Cardiac muscle cell (in vitro differentiated cells and primary cell): Measurements from ENCODE around the gene APOL3. TPM values are rescaled to one million over a fixed set of nuclear protein-coding genes. Genes with fewer than 3 reads are reported as not detected.
"Not testable (repeated sequence)": the region's sequence is repeated elsewhere in the genome, so short reads cannot be mapped to it uniquely, and the experiment has no call there.

ENCODE experiments used
- DNase-seq, 2 donors: peaks; one replicate each; pipeline versions ENCODE4 v3.0.0 to v3.0.0-alpha.2; 2010 to 2017; ENCODE audit warnings: low read depth in 1 of 2, low spot score in 1 of 2
- H3K27ac ChIP-seq: fragments of 200-600 bp; sonication (generic); 2 replicates; pipeline ENCODE4 v1.5.1; 2016
- H3K27me3 ChIP-seq: fragments of 200-600 bp; sonication (generic); 2 replicates; pipeline ENCODE4 v1.6.0; 2016; ENCODE audit warnings: control low read depth
- H3K36me3 ChIP-seq: fragments of 200-600 bp; sonication (generic); 2 replicates; pipeline ENCODE4 v1.5.1; 2016; ENCODE audit warnings: control low read depth
- H3K4me1 ChIP-seq: fragments of 200-600 bp; sonication (generic); 2 replicates; pipeline ENCODE4 v1.8.1; 2017; ENCODE audit warnings: low read depth, mild to moderate bottlenecking, mixed run types
- H3K4me3 ChIP-seq: fragments of 200-600 bp; sonication (generic); 2 replicates; pipeline ENCODE4 v1.5.1; 2016; ENCODE audit warnings: mild to moderate bottlenecking
- H3K9me3 ChIP-seq: fragments of 200-600 bp; sonication (generic); 2 replicates; pipeline ENCODE4 v1.5.1; 2017; ENCODE audit warnings: low read depth, mild to moderate bottlenecking, control low read depth
- CTCF ChIP-seq: IDR thresholded peaks from 2 replicates; pipeline ENCODE4 v1.5.1; 2012; ENCODE audit warnings: low read depth, mild to moderate bottlenecking, low read length
- polyA plus RNA-seq: library from polyadenylated mRNA; unstranded; fragments of >200 nt; fragmentation: Nextera tagmentation; extraction: Ambion mirVana; gene quantifications from 2 replicates; pipeline ENCODE4 v1.2.1, GENCODE V29; 2016
- total RNA-seq: library from RNA; depleted of rRNA; stranded (reverse); fragments of >200 nt; gene quantifications from 2 replicates; pipeline ENCODE4 v1.2.3, GENCODE V29; 2016

Gene APOL3
- total and polyA plus RNA-seq, 2 experiments from 2014 or later = not detected

DNA sequence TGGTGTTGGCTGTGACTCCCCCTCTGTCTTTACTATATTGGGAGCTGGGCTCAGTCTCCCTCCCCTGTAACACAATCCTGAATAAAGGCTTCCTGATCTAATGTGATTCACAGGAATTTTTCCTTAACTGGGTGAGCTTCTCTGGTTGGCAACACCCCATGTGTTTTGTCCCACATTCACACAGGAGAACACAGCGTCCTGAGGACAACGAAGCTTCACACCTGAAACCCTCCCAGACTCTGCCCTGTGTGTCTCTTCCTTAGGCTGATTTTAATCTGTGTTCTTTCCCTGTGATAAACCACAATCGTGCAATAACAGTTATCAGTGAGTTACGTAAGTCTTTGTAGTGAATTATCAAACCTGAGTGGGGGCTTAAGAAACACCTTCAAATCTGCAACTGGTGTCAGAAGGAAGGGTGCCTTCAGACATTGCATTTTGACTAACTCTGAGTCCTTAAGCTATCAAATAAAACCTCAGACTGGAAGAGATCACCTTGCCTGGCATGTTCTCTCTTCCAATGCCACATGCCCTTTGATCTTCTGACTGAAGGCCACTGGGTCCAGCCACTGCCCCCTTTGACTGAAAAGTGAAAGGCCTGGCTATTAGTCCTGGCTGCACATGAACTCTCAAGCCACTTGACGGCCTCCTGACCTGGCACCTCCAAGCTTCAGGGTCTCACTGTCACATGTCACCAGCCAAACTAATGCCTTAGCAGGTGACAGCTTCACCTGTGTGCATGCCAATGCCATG, 17.3 kb downstream of the APOL3 start:
- Histone ChIP-seq H3K27ac (no peak overlapping the region), H3K27me3 (no peaks in the 10 kb centered on the region), H3K9me3 (no peaks in the 10 kb centered on the region), H3K4me3 (no peak overlapping the region), H3K4me1 (no peaks in the 10 kb centered on the region), H3K36me3 (no peaks in the 10 kb centered on the region)
- no peak for DNase-seq
- TF ChIP-seq CTCF = no peak

DNA sequence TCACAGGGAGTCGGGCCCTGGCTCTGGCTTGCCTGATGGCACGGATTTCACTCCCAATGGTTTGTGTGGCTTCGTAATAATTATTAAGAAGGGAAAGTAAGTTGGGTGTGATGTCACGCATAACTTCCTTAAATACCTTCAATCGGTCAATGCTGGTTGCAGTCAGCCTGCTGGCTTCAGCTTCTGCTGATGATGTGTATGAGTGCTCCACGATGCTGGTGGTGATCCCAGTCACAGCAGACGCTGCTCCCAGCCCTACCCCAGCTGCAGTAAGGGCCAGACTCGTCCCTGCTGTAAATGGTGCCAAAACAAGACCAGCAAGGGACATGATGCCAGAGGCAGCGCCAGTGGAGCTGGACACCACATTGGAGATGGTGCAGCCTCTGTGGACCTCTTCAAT, 19.1 kb downstream of the APOL3 start:
- H3K4me3 ChIP-seq = no peak overlapping the region
- H3K27ac ChIP-seq = no peak overlapping the region
- no peak for DNase-seq
- H3K27me3 ChIP-seq = no peaks in the 10 kb centered on the region
- H3K4me1 ChIP-seq = no peaks in the 10 kb centered on the region
- no peak for TF ChIP-seq CTCF
- no peaks in the 10 kb centered on the region for H3K36me3 ChIP-seq
- H3K9me3 ChIP-seq = no peaks in the 10 kb centered on the region

GRCh38 chr22:36138709-36139108, 21.8 kb downstream of the APOL3 start:
- H3K36me3 ChIP-seq, H3K9me3 ChIP-seq, DNase-seq, H3K27me3 ChIP-seq, H3K4me3 ChIP-seq, H3K4me1 ChIP-seq, H3K27ac ChIP-seq: not testable (repeated sequence)

DNA sequence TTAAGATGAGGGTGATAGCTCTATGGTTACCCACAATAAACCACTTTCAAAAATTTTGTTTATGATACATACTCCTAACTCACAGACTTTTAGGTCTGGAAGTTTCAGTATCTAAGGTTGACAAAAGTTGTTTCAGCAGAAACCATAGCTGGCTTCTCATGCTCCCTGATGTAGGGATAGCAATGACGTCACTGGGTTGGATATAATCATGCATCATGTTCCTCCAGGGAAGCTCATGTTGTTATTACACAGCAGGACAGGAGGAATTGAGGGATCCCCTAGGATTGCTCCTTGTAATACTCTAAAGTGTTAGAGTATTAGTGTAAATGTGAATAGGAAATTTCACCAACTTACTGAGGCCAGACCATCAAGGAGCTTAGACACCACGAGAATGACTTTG, 23.6 kb downstream of the APOL3 start:
- H3K9me3 ChIP-seq = no peaks in the 10 kb centered on the region
- no peak for TF ChIP-seq CTCF
- no peaks in the 10 kb centered on the region for H3K4me1 ChIP-seq
- peak in 1 of 2 donors; percentile 36 for DNase-seq
- no peaks in the 10 kb centered on the region for H3K36me3 ChIP-seq
- H3K27ac ChIP-seq = no peak overlapping the region
- no peaks in the 10 kb centered on the region for H3K27me3 ChIP-seq
- H3K4me3 ChIP-seq = no peak overlapping the region

GRCh38 chr22:36136475-36136874, 24.1 kb downstream of the APOL3 start:
- Histone ChIP-seq H3K4me1 (no peaks in the 10 kb centered on the region), H3K4me3 (no peak overlapping the region), H3K36me3 (no peaks in the 10 kb centered on the region), H3K27me3 (no peaks in the 10 kb centered on the region), H3K27ac (no peak overlapping the region), H3K9me3 (no peaks in the 10 kb centered on the region)
- DNase-seq = peak in 1 of 2 donors; percentile 44
- TF ChIP-seq CTCF = no peak

DNA sequence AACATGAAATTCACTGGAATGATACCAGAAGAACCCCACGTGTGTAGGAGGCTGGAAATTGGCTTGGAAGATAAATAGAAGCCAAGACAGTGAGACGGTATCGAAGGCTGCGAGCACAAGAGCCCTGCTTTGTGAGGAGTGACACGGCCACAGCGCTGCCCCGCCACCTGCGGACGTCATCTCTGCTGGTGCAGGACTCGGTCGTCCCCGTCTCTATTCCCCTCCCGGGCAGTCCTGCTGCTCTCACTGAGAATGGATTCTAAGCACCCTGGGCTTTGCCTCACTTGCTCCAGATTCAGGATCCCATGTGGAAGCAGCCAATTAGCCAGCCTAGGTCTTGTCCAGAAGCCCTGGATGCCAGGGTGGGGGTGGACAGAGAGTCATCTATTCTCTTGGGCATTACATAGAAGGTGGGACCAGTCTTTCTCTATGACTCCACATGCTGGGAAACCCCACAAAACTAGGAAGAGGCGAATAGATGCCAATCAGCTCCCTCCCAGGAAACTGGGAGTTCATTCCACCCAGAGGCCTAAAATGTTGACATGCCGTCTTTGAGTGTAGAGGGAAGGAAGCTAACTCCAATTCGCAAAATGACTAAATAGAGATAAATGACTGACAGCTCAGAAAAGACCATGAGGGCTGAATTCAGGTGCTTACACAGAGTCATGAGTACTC, 25.1 kb downstream of the APOL3 start:
- no peak for DNase-seq
- H3K4me1 ChIP-seq = no peaks in the 10 kb centered on the region
- no peaks in the 10 kb centered on the region for H3K27me3 ChIP-seq
- no peak for TF ChIP-seq CTCF
- no peaks in the 10 kb centered on the region for H3K36me3 ChIP-seq
- no peaks in the 10 kb centered on the region for H3K9me3 ChIP-seq
- no peak overlapping the region for H3K27ac ChIP-seq
- H3K4me3 ChIP-seq = no peak overlapping the region
